Lung (tissue), 12 donors: ENCODE data around the gene CAMK2D. TPM values are rescaled to one million over a fixed set of nuclear protein-coding genes. Genes with fewer than 3 reads are reported as not detected.
A peak's percentile ranks its signal among the peaks of the same experiment; 100 is the strongest.

ENCODE experiments used
- ATAC-seq: fragments of 200-7000 bp; cut with Tn5 transposase; one replicate; pipeline ENCODE4 v1.9.1; 2020; ENCODE audit warnings: moderate number of reproducible peaks; ENCODE audit not compliant: insufficient read depth, low FRiP score
- DNase-seq, 3 donors: peaks; one replicate each; pipeline ENCODE4 v3.0.0-alpha.2; 2013 to 2017
- H3K27ac ChIP-seq, 2 donors: one replicate each; pipeline ENCODE4 v1.5.1; 2013; ENCODE audit warnings: mild to moderate bottlenecking in 2 of 2, moderate library complexity in 2 of 2, control low read depth in 1 of 2, inconsistent platforms in 1 of 2, low read depth in 1 of 2, low read length in 1 of 2
- H3K27me3 ChIP-seq, 3 donors: one replicate each; pipeline ENCODE4 v1.5.1; 2013; ENCODE audit warnings: low read length in 2 of 3; ENCODE audit not compliant: control insufficient read depth in 3 of 3, insufficient read depth in 3 of 3
- H3K36me3 ChIP-seq, 4 donors: one replicate each; pipeline ENCODE4 v1.5.1; 2013; ENCODE audit warnings: low read length in 4 of 4, mild to moderate bottlenecking in 1 of 4, moderate library complexity in 1 of 4; ENCODE audit not compliant: control insufficient read depth in 4 of 4, insufficient read depth in 4 of 4
- H3K4me1 ChIP-seq, 5 donors: one replicate each; pipeline ENCODE4 v1.5.1; 2013; ENCODE audit warnings: low read length in 5 of 5, mild to moderate bottlenecking in 2 of 5, moderate library complexity in 1 of 5; ENCODE audit not compliant: control insufficient read depth in 5 of 5, insufficient read depth in 5 of 5
- H3K4me3 ChIP-seq: one replicate; pipeline ENCODE4 v1.5.1; 2013; ENCODE audit warnings: mild to moderate bottlenecking, control low read depth, moderate library complexity
- H3K9ac ChIP-seq, 2 donors: one replicate each; pipeline ENCODE4 v1.5.1; 2013; ENCODE audit warnings: low read length in 2 of 2, control low read depth in 1 of 2; ENCODE audit not compliant: insufficient read depth in 1 of 2
- H3K9me3 ChIP-seq, 4 donors: one replicate each; pipeline ENCODE4 v1.5.1; 2013; ENCODE audit warnings: low read length in 3 of 4, mild to moderate bottlenecking in 1 of 4, moderate library complexity in 1 of 4; ENCODE audit not compliant: control insufficient read depth in 4 of 4, insufficient read depth in 3 of 4
- WGBS, 2 donors: extraction: QIAGEN DNeasy Blood & Tissue Kit; methylation state at CpG; one replicate each; pipeline ENCODE4 v1.1.7; 2013; 5-methylcytosine and 5-hydroxymethylcytosine counted together
- polyA plus RNA-seq, 2 donors: library from polyadenylated mRNA; stranded (reverse); fragments of 200-250 nt; gene quantifications; one replicate each; pipeline ENCODE4 v1.2.1, GENCODE V29; 2013
- total RNA-seq, 2 donors: library from RNA; depleted of rRNA in 1 of 2; stranded (reverse); fragments of >200 nt in 1 of 2; gene quantifications; one replicate each; pipeline ENCODE4 v1.2.1, GENCODE V29; 2014 to 2021
- TF ChIP-seq, protein P1 (sequence below): IDR thresholded peaks from 2 replicates; pipeline ENCODE4 v1.5.1; 2012; ENCODE audit warnings: mild to moderate bottlenecking; ENCODE audit errors: control extremely low read depth, extremely low read depth
- donor health status: control.
- donor health status: control.
- donor health status: Bipolar disorder and iron deficiency.
- donor health status: healthy.
- donor health status: DM: yes; HTN: yes; CAD: no.

The CAMK2D gene
- total and polyA plus RNA-seq, 4 donors = 11.9 to 98.2 (median 36.6) TPM

DNA sequence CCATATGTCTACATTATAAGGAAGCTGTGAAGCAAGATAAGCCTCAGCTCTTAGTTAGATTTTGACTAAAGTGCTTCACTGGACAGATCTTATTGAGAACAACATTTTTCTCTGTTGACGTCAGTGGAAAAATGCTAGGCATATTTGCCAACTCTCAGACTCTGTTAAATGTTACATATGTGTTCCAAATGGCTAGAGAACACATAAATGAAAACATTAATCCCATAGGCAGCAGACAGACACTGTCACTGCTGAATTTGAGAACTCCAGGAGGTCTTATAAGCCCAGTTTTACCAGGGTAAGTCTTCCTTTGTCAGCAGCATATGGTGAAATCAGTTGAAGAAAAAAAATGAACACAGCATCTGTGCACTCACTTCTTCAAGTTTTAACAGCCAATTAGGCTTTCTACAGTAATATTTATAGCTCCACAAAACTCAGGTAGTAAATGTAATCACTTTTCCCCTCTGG, 186.9 kb downstream of the CAMK2D start:
- TF ChIP-seq, protein P1, sequence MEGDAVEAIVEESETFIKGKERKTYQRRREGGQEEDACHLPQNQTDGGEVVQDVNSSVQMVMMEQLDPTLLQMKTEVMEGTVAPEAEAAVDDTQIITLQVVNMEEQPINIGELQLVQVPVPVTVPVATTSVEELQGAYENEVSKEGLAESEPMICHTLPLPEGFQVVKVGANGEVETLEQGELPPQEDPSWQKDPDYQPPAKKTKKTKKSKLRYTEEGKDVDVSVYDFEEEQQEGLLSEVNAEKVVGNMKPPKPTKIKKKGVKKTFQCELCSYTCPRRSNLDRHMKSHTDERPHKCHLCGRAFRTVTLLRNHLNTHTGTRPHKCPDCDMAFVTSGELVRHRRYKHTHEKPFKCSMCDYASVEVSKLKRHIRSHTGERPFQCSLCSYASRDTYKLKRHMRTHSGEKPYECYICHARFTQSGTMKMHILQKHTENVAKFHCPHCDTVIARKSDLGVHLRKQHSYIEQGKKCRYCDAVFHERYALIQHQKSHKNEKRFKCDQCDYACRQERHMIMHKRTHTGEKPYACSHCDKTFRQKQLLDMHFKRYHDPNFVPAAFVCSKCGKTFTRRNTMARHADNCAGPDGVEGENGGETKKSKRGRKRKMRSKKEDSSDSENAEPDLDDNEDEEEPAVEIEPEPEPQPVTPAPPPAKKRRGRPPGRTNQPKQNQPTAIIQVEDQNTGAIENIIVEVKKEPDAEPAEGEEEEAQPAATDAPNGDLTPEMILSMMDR = no peak
- H3K9ac ChIP-seq = peak overlapping the region in 1 of 2 donors; percentile 79
- no peaks in the 10 kb centered on the region for H3K27me3 ChIP-seq
- peak; percentile 22 to 94 (median 93) for DNase-seq
- H3K36me3 ChIP-seq = peaks cover 0 to 2% (median 0%) of the 10 kb centered on the region in 4 donors
- ATAC-seq = peak; percentile 65
- peaks cover 0 to 20% (median 12%) of the 10 kb centered on the region in 5 donors for H3K4me1 ChIP-seq
- H3K4me3 ChIP-seq = no peak overlapping the region
- 29 to 40% methylated on average over 1 of the region's 1 CpG for WGBS, 2 donors
- no peaks in the 10 kb centered on the region for H3K9me3 ChIP-seq
- H3K27ac ChIP-seq = peak overlapping the region in 1 of 2 donors; percentile 77

DNA sequence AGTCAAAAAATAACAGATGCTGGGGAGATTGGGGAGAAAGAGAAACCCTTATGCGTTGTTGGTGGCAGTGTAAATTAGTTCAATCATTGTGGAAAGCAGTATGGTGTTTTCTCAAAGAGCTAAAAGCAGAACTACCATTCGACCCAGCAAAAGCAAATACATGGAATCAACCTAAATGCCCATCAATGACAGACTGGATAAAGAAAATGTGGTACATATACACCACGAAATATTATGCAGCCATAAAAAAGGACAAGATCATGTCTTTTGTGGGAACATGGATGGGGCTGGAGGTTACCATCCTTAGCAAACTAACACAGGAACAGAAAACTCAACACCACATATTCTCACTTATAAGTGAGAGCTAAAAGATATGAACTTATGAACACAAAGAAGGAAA, 188.9 kb downstream of the CAMK2D start:
- H3K4me1 ChIP-seq = peaks cover 0 to 20% (median 12%) of the 10 kb centered on the region in 5 donors
- H3K4me3 ChIP-seq = no peak overlapping the region
- no peak for ATAC-seq
- TF ChIP-seq, protein P1 = no peak
- peaks cover 0 to 2% (median 0%) of the 10 kb centered on the region in 4 donors for H3K36me3 ChIP-seq
- no peak overlapping the region for H3K27ac ChIP-seq
- H3K9me3 ChIP-seq = no peaks in the 10 kb centered on the region
- WGBS, 2 donors = 89 to 91% methylated on average over 3 of the region's 3 CpGs
- H3K27me3 ChIP-seq = no peaks in the 10 kb centered on the region
- H3K9ac ChIP-seq = no peak overlapping the region
- no peak for DNase-seq

DNA sequence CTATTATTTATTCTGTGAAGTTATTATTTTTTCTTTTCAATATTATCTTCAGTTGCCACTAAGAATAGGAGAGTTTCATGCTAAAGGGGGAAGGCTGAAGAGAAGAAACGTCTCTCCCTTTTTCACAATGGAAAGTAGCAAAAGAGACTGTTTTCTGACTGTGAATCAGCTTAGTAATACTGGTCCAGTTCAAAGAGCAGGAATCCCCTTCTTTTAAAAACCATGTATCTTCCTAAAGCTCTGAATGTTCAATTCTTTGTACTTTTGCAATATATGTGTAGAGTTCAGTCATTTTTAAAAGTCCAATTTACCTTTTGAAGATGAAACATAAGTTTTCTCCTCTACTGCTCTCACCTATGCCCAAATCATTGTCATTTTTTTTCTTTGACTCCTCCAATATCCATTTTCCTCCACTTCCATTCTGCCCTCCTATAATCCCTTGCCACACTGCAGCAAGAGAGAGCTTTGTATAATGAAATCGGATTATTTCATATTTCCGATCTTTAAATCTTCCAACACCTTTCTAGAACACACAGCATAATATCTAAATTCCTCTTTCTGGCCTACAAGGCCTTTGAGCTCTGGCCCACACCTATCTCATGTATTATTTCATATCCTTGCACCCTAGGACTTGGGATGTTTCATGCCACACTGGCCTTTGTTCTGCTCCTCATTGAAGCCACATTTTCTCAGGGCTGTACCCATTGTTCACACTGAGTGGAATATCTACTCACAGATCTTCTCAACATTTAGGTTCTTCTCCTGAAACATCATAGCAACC, 195.3 kb downstream of the CAMK2D start:
- no peak overlapping the region for H3K4me3 ChIP-seq
- H3K36me3 ChIP-seq = peaks cover 0 to 2% (median 0%) of the 10 kb centered on the region in 4 donors
- H3K9me3 ChIP-seq = no peaks in the 10 kb centered on the region
- DNase-seq (no peak), ATAC-seq (no peak)
- H3K9ac ChIP-seq = no peak overlapping the region
- H3K27ac ChIP-seq = no peak overlapping the region
- peaks cover 0 to 13% (median 0%) of the 10 kb centered on the region in 5 donors for H3K4me1 ChIP-seq
- TF ChIP-seq, protein P1 = no peak
- 90 to 92% methylated on average over 3 of the region's 3 CpGs for WGBS, 2 donors
- H3K27me3 ChIP-seq = no peaks in the 10 kb centered on the region

GRCh38 chr4:113565702-113566012, 195.9 kb downstream of the CAMK2D start:
- no peak for DNase-seq
- Histone ChIP-seq H3K4me3 (no peak overlapping the region), H3K4me1 (peaks cover 0 to 17% (median 0%) of the 10 kb centered on the region in 5 donors), H3K36me3 (peaks cover 0 to 2% (median 0%) of the 10 kb centered on the region in 4 donors), H3K9me3 (no peaks in the 10 kb centered on the region), H3K27me3 (no peaks in the 10 kb centered on the region), H3K27ac (no peak overlapping the region), H3K9ac (no peak overlapping the region)
- ATAC-seq = no peak
- TF ChIP-seq, protein P1 = no peak
